NOMO-1 treated with DMSO at 0.1 percent for 48 hours (cell line): ENCODE results near the gene USP22.
A peak's percentile ranks its signal among the peaks of the same experiment; 100 is the strongest.

Experiments
- DNase-seq: peaks from one replicate; lab custom pipeline; 2025; ENCODE audit not compliant: unreplicated experiment; lab: John Stamatoyannopoulos, UW

The USP22 gene

DNA sequence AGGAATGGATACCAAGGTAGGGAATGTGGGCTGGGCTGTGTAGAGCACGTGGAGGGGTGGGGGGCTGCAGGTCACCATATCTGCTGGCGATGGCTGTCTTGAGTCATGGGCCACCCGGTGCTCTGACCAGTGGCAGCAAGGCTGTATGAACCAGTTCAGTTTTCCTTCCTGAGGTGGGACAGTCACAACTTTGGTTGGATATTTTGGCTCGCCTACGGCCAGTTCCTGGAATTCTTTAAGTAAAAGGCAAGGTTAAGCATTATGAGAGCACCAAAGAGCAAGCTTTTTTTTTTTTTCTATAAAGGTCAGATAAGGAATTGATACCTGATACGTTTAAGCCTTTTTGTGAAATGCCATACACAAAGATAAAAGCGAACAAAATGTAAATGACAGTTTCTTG lies 81.9 kb downstream of the USP22 start:
- DNase-seq = no peak

DNA sequence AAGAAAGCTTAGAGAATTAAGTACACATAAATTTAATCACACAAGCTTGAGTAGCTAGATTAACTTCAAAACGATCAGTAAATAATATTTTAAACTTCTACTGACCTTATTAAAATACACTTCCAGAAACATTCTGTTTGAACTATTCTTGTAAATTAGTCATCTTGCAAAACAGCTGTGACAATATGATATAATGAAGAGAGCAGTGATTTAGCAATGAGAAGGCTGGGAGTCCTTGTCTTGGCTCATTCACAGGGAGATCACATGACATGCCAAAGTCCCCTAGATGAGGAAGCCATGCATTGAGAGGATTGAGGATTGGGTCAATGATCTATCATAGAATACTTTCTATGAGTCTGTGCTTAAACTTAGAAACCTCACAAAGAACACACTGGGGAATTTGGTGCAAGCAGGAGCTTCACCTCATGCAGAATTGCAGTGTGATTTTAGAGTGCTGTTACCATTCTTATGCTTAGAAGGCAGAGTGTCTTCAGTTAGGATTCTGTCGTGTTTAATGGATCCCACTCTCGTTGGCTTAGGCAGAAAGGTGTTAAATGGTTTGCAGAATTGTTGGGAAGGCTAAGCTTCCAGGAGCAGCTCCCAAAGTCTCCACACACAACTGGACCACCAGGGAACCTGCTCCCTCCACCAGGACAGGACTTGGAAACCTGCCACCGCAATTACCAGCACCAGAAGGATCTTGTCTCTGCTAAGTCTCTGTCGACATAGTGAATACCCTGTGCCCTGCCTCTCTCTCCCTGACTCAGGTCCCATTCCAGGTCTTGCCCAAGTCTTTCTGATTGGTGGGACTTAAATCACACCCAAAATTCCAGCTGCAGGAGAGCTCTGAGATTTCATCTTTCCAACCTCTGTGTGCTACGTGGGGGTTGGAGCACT lies 87.1 kb downstream of the USP22 start:
- peak; percentile 56 for DNase-seq

DNA sequence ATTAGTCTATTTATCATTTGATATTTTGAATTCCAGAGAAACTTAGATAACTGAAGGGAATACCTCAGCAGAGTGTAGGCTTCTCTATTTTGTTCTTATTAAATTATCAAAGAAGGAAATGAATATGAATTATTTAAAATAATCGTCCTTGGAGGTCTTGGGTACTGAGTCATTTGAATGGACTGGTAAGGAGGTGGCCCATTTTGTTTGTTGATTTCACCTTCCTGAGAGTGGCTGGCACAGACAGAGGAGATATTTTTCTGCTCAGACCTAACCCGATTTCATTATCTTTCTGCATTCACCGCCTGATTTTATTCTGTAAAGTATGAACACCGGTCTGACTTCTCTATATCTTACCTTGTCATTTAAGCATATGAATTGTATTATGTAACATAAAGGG lies 88.0 kb downstream of the USP22 start:
- no peak for DNase-seq

DNA sequence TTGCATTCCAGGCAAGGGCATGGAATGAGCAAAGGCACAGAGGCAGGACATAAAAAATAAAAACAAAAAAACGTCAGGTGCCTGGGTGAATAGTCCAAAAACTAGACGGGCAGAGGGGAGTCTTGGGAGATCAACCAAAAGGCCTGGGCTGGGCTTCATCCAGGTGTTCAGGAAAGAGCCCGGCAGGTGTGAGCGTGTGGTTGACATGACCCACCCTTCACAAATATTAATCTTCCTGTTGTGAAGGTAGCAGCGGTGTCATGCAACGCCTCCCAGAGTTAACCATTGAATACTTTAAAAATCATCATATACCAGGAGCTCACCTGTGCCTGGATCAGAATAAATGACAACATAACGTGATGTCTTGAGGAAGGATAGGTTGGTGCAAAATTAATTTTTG lies 90.6 kb downstream of the USP22 start:
- no peak for DNase-seq
